WTC11 (cell line): ENCODE data around the gene SRPRA. TPM values are rescaled to one million over a fixed set of nuclear protein-coding genes. Genes with fewer than 3 reads are reported as not detected.

Experiments
- E2F5 ChIP-seq: sonication (generic); formaldehyde crosslinking; IDR thresholded peaks from 2 replicates; pipeline ENCODE4 v1.8.1; 2022; ENCODE audit warnings: mild to moderate bottlenecking, moderate library complexity, missing genetic modification reagents
- FOXP1 ChIP-seq: sonication (generic); formaldehyde crosslinking; IDR thresholded peaks from 2 replicates; pipeline ENCODE4 v1.8.0; 2022; ENCODE audit warnings: missing genetic modification reagents, mild to moderate bottlenecking, moderate library complexity, borderline replicate concordance
- FOXP4 ChIP-seq: sonication (generic); formaldehyde crosslinking; IDR thresholded peaks from 2 replicates; pipeline ENCODE4 v1.8.0; 2022; ENCODE audit warnings: mild to moderate bottlenecking, missing genetic modification reagents
- IRF1 ChIP-seq: sonication (generic); formaldehyde crosslinking; IDR thresholded peaks from 2 replicates; pipeline ENCODE4 v1.8.0; 2023; ENCODE audit warnings: missing genetic modification reagents
- KAT7 ChIP-seq: sonication (generic); formaldehyde crosslinking; IDR thresholded peaks from 2 replicates; pipeline ENCODE4 v1.8.1; 2023; ENCODE audit warnings: missing genetic modification reagents, mild to moderate bottlenecking, borderline replicate concordance
- MXD4 ChIP-seq: fragments of 250-450 bp; sonication (Bioruptor Pico); IDR thresholded peaks from 2 replicates; pipeline ENCODE4 v1.8.0; 2021; ENCODE audit warnings: mild to moderate bottlenecking, moderate library complexity, borderline replicate concordance
- NFATC4 ChIP-seq: fragments of 250-450 bp; sonication (Bioruptor Pico); IDR thresholded peaks from 2 replicates; pipeline ENCODE4 v1.9.0; 2021; ENCODE audit warnings: mild to moderate bottlenecking
- NFE2L1 ChIP-seq: sonication (generic); formaldehyde crosslinking; IDR thresholded peaks from 2 replicates; pipeline ENCODE4 v1.8.1; 2023; ENCODE audit warnings: missing genetic modification reagents
- NFYB ChIP-seq: sonication (generic); formaldehyde crosslinking; conservative IDR thresholded peaks from 2 replicates; pipeline ENCODE4 v1.8.0; 2022; ENCODE audit warnings: low read depth, missing genetic modification reagents
- OVOL2 ChIP-seq: fragments of 250-450 bp; sonication (Bioruptor Pico); IDR thresholded peaks from 2 replicates; pipeline ENCODE4 v1.9.0; 2021; ENCODE audit warnings: mild to moderate bottlenecking, borderline replicate concordance
- PRDM15 ChIP-seq: sonication (generic); formaldehyde crosslinking; IDR thresholded peaks from 2 replicates; pipeline ENCODE4 v1.8.0; 2022; ENCODE audit warnings: missing genetic modification reagents
- RORB ChIP-seq: fragments of 250-450 bp; sonication (Bioruptor Pico); IDR thresholded peaks from 2 replicates; pipeline ENCODE4 v1.9.0; 2021; ENCODE audit warnings: mild to moderate bottlenecking
- SMAD3 ChIP-seq: sonication (generic); formaldehyde crosslinking; IDR thresholded peaks from 2 replicates; pipeline ENCODE4 v1.8.0; 2022; ENCODE audit warnings: missing genetic modification reagents, mild to moderate bottlenecking, borderline replicate concordance
- SMAD4 ChIP-seq: sonication (generic); formaldehyde crosslinking; IDR thresholded peaks from 2 replicates; pipeline ENCODE4 v1.8.0; 2022; ENCODE audit warnings: mild to moderate bottlenecking, missing genetic modification reagents
- SOX15 ChIP-seq: fragments of 250-450 bp; sonication (Bioruptor Pico); IDR thresholded peaks from 2 replicates; pipeline ENCODE4 v1.9.0; 2021; ENCODE audit warnings: mild to moderate bottlenecking
- STAT6 ChIP-seq: sonication (generic); formaldehyde crosslinking; conservative IDR thresholded peaks from 2 replicates; pipeline ENCODE4 v1.8.1; 2023; ENCODE audit warnings: mild to moderate bottlenecking, low read depth, missing genetic modification reagents, moderate library complexity
- ZNF416 ChIP-seq: fragments of 250-450 bp; sonication (Bioruptor Pico); IDR thresholded peaks from 2 replicates; pipeline ENCODE4 v1.9.0; 2021; ENCODE audit warnings: mild to moderate bottlenecking, inconsistent platforms
- ZNF512 ChIP-seq: sonication (generic); formaldehyde crosslinking; IDR thresholded peaks from 2 replicates; pipeline ENCODE4 v1.8.1; 2022; ENCODE audit warnings: missing genetic modification reagents, borderline replicate concordance
- ZNF532 ChIP-seq: fragments of 250-450 bp; sonication (Bioruptor Pico); IDR thresholded peaks from 2 replicates; pipeline ENCODE4 v1.9.0; 2021; ENCODE audit warnings: mild to moderate bottlenecking, borderline replicate concordance
- ZSCAN18 ChIP-seq: fragments of 250-450 bp; sonication (Bioruptor Pico); IDR thresholded peaks from 2 replicates; pipeline ENCODE4 v2.1.2; 2022; ENCODE audit warnings: mild to moderate bottlenecking, moderate library complexity
- total RNA-seq: library from RNA; stranded (reverse); gene quantifications from 3 replicates; pipeline ENCODE4 v1.2.3, GENCODE V29; 2021

The SRPRA gene
- total RNA-seq, 1 experiment from 2014 or later, result 64.7 TPM

GRCh38 chr11:126303623-126304456, 35.1 kb upstream of the SRPRA start, which contains the start of gene DCPS (continued):
- TF ChIP-seq ZNF532, result no peak; the same call in 1 of the 2 replicates
- no peak for TF ChIP-seq STAT6 (CRISPR knock-in tag)
- 0 out of 2 replicates have a peak, but pooled peaks have one; percentile 29 for TF ChIP-seq NFE2L1 (CRISPR knock-in tag)
- TF ChIP-seq NFATC4 (CRISPR knock-in tag), result no peak
- peak; percentile 87; the same call in 1 of the 2 replicates for TF ChIP-seq E2F5 (CRISPR knock-in tag)
- no peak for TF ChIP-seq SOX15 (CRISPR knock-in tag)
- TF ChIP-seq OVOL2 (CRISPR knock-in tag), result no peak
- 0 out of 2 replicates have a peak, but pooled peaks have one; percentile 14 for TF ChIP-seq ZNF416
- TF ChIP-seq KAT7, result no peak; the same call in 1 of the 2 replicates
- TF ChIP-seq NFYB (CRISPR knock-in tag), result no peak
- peak; percentile 94 for TF ChIP-seq FOXP4 (CRISPR knock-in tag)
- TF ChIP-seq ZNF512, result no peak
- TF ChIP-seq RORB (CRISPR knock-in tag), result no peak
- peak; percentile 78 for TF ChIP-seq SMAD3 (CRISPR knock-in tag)
- TF ChIP-seq FOXP1, result peak; percentile 85; the same call in 1 of the 2 replicates
- TF ChIP-seq PRDM15 (CRISPR knock-in tag), result peak; percentile 28; the same call in 1 of the 2 replicates
- no peak for TF ChIP-seq ZSCAN18
- TF ChIP-seq MXD4 (CRISPR knock-in tag), result no peak
- peak; percentile 20; the same call in 1 of the 2 replicates for TF ChIP-seq SMAD4 (CRISPR knock-in tag)
- TF ChIP-seq IRF1 (CRISPR knock-in tag), result peak; percentile 93
